Measurements from ENCODE around the gene RGS16. TPM values are rescaled to one million over a fixed set of nuclear protein-coding genes. Genes with fewer than 3 reads are reported as not detected.

The RGS16 gene
- total RNA-seq, 1 donor from 2014 or later = 0.81 TPM

GRCh38 chr1:182646739-182647138 lies 42.5 kb upstream of the RGS16 start:
- no peak for TF ChIP-seq CTCF (conservative IDR thresholded peaks at IDR 0.05; ENCODE audit: low read depth, low read length)
- H3K4me3 ChIP-seq (ENCODE audit: low read depth, low read length) = no peak overlapping the region

GRCh38 chr1:182644886-182645285 lies 40.7 kb upstream of the RGS16 start:
- no peak for DNase-seq (ENCODE audit: low read depth)
- TF ChIP-seq CTCF (conservative IDR thresholded peaks at IDR 0.05; ENCODE audit: low read depth, low read length) = no peak
- no peak overlapping the region for H3K4me3 ChIP-seq (ENCODE audit: low read depth, low read length)

More at GRCh38 chr1:182646739-182647138, 42.5 kb upstream of the RGS16 start:
- DNase-seq (ENCODE audit: low read depth) = no peak

- TF ChIP-seq CTCF (conservative IDR thresholded peaks at IDR 0.05; ENCODE audit: low read depth, low read length) = no peak
- H3K4me3 ChIP-seq (ENCODE audit: low read depth, low read length) = no peak overlapping the region
- no peak for DNase-seq (ENCODE audit: low read depth)
Observed at GRCh38 chr1:182643699-182644098, 39.5 kb upstream of the RGS16 start.

GRCh38 chr1:182642461-182642860 lies 38.3 kb upstream of the RGS16 start:
- TF ChIP-seq CTCF (conservative IDR thresholded peaks at IDR 0.05; ENCODE audit: low read depth, low read length) = no peak
- no peak overlapping the region for H3K4me3 ChIP-seq (ENCODE audit: low read depth, low read length)
- DNase-seq (ENCODE audit: low read depth) = no peak

GRCh38 chr1:182641561-182641960 lies 37.4 kb upstream of the RGS16 start:
- TF ChIP-seq CTCF (conservative IDR thresholded peaks at IDR 0.05; ENCODE audit: low read depth, low read length) = no peak
- no peak for DNase-seq (ENCODE audit: low read depth)
- no peak overlapping the region for H3K4me3 ChIP-seq (ENCODE audit: low read depth, low read length)

GRCh38 chr1:182639330-182639729 lies 35.1 kb upstream of the RGS16 start:
- no peak for DNase-seq (ENCODE audit: low read depth)
- no peak for TF ChIP-seq CTCF (conservative IDR thresholded peaks at IDR 0.05; ENCODE audit: low read depth, low read length)
- H3K4me3 ChIP-seq (ENCODE audit: low read depth, low read length) = no peak overlapping the region

GRCh38 chr1:182637769-182638168 lies 33.6 kb upstream of the RGS16 start:
- DNase-seq (ENCODE audit: low read depth) = no peak
- no peak overlapping the region for H3K4me3 ChIP-seq (ENCODE audit: low read depth, low read length)
- no peak for TF ChIP-seq CTCF (conservative IDR thresholded peaks at IDR 0.05; ENCODE audit: low read depth, low read length)

All from epithelial cell of proximal tubule (primary cell).